Mononuclear cell (primary cell): ENCODE data around the gene MYOG. TPM values are rescaled to one million over a fixed set of nuclear protein-coding genes. Genes with fewer than 3 reads are reported as not detected.

Source experiments
- H3K27me3 ChIP-seq: 2 replicates; pipeline ENCODE4 v1.6.0; 2011; ENCODE audit warnings: low read length, control low read depth; ENCODE audit not compliant: insufficient read depth
- H3K4me1 ChIP-seq: 2 replicates; pipeline ENCODE4 v1.5.1; 2011; ENCODE audit warnings: mild to moderate bottlenecking, low read length, control low read depth; ENCODE audit not compliant: insufficient read depth
- H3K4me3 ChIP-seq: 2 replicates; pipeline ENCODE4 v1.5.1; 2011; ENCODE audit warnings: mild to moderate bottlenecking, low read length, moderate library complexity
- H3K9me3 ChIP-seq: 2 replicates; pipeline ENCODE4 v1.5.1; 2011; ENCODE audit warnings: low read depth, mild to moderate bottlenecking, control low read depth, low read length
- total RNA-seq: library from RNA; depleted of rRNA; stranded (reverse); fragments of >200 nt; gene quantifications from one replicate; pipeline ENCODE4 v1.2.3, GENCODE V29; 2012

Gene MYOG
- total RNA-seq, 1 donor = not detected

- Histone ChIP-seq H3K27me3 (no peaks in the 10 kb centered on the region), H3K9me3 (no peaks in the 10 kb centered on the region), H3K4me1 (no peaks in the 10 kb centered on the region), H3K4me3 (no peak overlapping the region)
These were observed 1.4 kb upstream of the MYOG start for GRCh38 chr1:203086992-203087763.

GRCh38 chr1:203084588-203085527 is 954 bp downstream of the MYOG start:
- Histone ChIP-seq H3K4me3 (no peak overlapping the region), H3K4me1 (no peaks in the 10 kb centered on the region), H3K27me3 (no peaks in the 10 kb centered on the region), H3K9me3 (no peaks in the 10 kb centered on the region)

DNA sequence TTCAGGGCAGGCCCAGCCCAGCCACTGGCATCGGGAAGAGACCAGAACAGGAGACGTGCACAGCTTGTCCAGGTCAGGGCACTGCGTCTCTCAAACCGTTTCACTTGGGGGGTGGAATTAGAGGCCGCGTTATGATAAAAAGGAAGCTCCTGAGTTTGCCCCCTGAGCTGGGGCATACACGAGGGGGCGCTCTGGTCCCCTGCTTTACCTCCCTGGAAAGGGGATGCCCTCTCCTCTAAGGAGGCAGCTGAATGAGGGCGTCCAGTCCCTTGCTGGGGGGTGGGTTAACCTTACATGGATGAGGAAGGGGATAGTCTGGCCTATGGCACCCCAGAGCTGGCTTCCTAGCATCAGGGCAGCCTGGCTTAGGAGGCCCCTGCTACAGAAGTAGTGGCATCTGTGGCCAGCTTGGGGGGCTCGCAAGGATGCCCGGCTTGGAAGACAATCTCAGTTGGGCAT is 2.3 kb downstream of the MYOG start:
- Histone ChIP-seq H3K4me3 (no peak overlapping the region), H3K9me3 (no peaks in the 10 kb centered on the region), H3K4me1 (no peaks in the 10 kb centered on the region), H3K27me3 (no peaks in the 10 kb centered on the region)

- no peaks in the 10 kb centered on the region for H3K4me1 ChIP-seq
- H3K4me3 ChIP-seq = no peak overlapping the region
- no peaks in the 10 kb centered on the region for H3K27me3 ChIP-seq
- H3K9me3 ChIP-seq = no peaks in the 10 kb centered on the region
These were observed 3.0 kb downstream of the MYOG start for GRCh38 chr1:203082571-203083462.

DNA sequence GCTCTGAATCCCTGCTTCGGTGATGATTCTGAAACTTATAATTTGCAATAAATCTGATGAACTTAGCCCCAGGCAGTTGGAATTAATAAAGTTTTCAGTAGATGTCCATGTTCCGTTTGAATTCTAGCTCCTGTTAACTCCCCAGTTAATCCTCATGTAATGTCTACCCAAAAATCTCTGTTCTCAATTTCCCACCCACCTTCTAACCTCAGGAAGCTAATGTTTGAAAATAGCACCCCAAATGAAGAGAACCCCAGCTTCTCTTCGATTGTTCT is 3.6 kb downstream of the MYOG start:
- H3K27me3 ChIP-seq = no peaks in the 10 kb centered on the region
- no peak overlapping the region for H3K4me3 ChIP-seq
- H3K9me3 ChIP-seq = no peaks in the 10 kb centered on the region
- H3K4me1 ChIP-seq = no peaks in the 10 kb centered on the region

- Histone ChIP-seq H3K27me3 (no peaks in the 10 kb centered on the region), H3K4me3 (no peak overlapping the region), H3K9me3 (no peaks in the 10 kb centered on the region), H3K4me1 (peaks cover 1% of the 10 kb centered on the region)
These were observed 4.2 kb downstream of the MYOG start for GRCh38 chr1:203081465-203082230.

GRCh38 chr1:203080456-203080855 is 5.4 kb downstream of the MYOG start:
- H3K27me3 ChIP-seq = peaks cover 3% of the 10 kb centered on the region

DNA sequence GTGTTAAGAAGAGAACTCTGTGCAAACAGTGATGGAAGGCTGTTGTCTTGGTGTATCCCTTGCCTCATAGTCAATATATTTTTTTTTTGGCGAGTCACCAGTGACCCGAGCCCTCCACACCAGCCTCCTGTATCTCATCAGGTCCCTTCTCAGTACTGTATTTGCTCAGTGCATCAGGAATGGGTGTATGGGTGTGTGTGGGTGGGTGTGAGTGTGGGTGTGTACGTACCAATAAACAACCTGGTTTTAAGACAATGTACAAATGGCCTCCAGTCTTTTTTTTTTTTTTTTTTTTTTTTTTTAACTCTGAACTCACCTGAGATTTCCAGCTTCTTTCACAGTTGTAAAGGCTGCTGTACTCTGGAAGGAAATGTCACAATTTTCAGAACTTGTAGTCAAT is 7.3 kb downstream of the MYOG start:
- no peaks in the 10 kb centered on the region for H3K9me3 ChIP-seq
- peaks cover 23% of the 10 kb centered on the region for H3K4me1 ChIP-seq
- peaks cover 3% of the 10 kb centered on the region for H3K27me3 ChIP-seq

More at GRCh38 chr1:203080456-203080855, 5.4 kb downstream of the MYOG start:
- H3K4me3 ChIP-seq = no peak overlapping the region
- peaks cover 13% of the 10 kb centered on the region for H3K4me1 ChIP-seq
- H3K9me3 ChIP-seq = no peaks in the 10 kb centered on the region

GRCh38 chr1:203077956-203078355 is 7.9 kb downstream of the MYOG start:
- H3K4me1 ChIP-seq = peaks cover 23% of the 10 kb centered on the region
- peaks cover 3% of the 10 kb centered on the region for H3K27me3 ChIP-seq
- no peak overlapping the region for H3K4me3 ChIP-seq
- H3K9me3 ChIP-seq = no peaks in the 10 kb centered on the region

More for the DNA sequence above, 7.3 kb downstream of the MYOG start:
- no peak overlapping the region for H3K4me3 ChIP-seq

DNA sequence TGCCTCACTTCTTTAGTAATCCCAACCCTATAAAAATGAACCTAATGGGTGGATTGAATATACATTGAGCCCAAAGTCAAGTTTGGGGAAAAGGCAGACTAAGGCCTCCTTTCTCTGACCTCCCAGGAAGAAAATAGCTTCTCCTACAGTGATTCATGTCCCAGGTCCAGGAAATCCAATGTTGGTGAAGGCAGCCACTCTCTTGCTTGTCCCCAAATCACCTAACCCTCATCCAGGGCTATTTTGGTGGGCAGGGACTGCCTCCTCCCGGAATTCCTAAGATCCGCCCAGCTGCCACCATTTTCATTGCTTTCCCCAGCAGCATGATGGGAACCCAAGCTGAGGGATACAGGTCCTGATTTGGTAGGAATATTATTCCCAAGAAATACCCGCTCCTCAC is 8.4 kb downstream of the MYOG start:
- H3K4me3 ChIP-seq = no peak overlapping the region
- H3K27me3 ChIP-seq = peaks cover 3% of the 10 kb centered on the region
- H3K9me3 ChIP-seq = no peaks in the 10 kb centered on the region
- peaks cover 23% of the 10 kb centered on the region for H3K4me1 ChIP-seq

- Histone ChIP-seq H3K4me3 (peak overlapping the region; percentile 35), H3K4me1 (peaks cover 23% of the 10 kb centered on the region), H3K9me3 (no peaks in the 10 kb centered on the region), H3K27me3 (peaks cover 3% of the 10 kb centered on the region)
These were observed 9.7 kb downstream of the MYOG start for GRCh38 chr1:203076031-203076511.

DNA sequence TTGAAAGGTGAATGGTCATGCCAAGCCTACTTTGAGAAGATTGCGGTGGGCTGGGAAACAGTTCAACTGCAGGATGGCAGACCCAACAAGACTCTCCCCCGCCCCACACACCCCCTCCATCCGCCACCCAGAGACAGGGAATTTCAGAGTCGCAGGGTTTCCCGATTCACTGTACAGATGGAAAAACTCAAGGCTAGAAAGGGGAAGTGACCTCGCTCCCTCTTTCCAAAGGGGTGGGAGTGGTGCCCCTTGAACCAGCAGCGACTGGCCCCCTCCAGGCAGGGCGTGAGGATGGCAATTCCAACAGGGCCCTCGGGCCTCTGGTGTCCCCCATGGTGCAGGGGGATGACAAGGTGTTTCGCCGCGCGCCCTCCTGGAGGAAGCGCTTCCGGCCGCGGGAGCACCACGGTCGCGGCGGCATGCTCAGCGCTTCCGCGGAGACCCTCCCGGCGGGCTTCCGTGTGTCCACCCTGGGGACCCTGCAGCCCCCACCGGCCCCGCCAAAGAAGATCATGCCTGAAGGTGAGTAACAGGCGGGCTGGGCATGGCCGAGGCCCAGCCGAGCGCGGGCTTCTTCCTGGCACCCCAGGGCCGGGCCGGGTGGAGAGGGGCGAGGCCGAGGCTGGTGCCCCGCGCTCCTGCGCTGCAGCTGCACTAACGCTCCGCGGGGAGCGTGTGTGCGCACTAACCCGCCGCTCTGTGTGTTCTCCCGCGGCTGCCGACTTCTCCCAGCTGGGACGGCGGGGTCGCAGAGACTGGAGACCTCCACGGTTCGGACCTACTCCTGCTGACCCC is 10.4 kb downstream of the MYOG start:
- Histone ChIP-seq H3K4me3 (peak overlapping the region; percentile 35), H3K9me3 (no peaks in the 10 kb centered on the region), H3K4me1 (peaks cover 23% of the 10 kb centered on the region), H3K27me3 (peaks cover 3% of the 10 kb centered on the region)

DNA sequence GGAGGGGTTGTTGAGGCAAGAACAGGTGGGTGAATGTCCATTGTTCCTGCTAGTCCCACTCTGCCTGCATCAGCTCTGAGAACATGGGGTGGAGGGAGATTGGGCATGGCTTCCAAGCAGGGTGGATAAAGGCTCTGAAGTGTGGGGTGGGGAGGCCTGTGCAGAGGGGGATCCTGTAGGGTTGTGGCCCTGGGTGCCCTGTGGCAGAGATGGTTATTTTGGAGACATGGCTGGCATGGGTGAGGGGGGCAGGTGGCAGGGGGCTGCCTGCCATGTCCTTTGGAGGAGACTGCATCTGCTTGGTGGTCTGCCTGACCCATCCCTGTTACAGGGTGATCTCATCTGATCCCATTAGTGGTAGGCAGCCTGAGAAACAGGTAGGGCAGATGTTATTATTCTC is 11.2 kb downstream of the MYOG start:
- Histone ChIP-seq H3K4me3 (no peak overlapping the region), H3K9me3 (no peaks in the 10 kb centered on the region), H3K4me1 (peaks cover 29% of the 10 kb centered on the region), H3K27me3 (peaks cover 3% of the 10 kb centered on the region)
